Esophagus (tissue), 2 donors: Measurements from ENCODE around the gene HIRIP3. TPM values are rescaled to one million over a fixed set of nuclear protein-coding genes. Genes with fewer than 3 reads are reported as not detected.
A peak's percentile ranks its signal among the peaks of the same experiment; 100 is the strongest.
"Not testable (repeated sequence)": the region's sequence is repeated elsewhere in the genome, so short reads cannot be mapped to it uniquely, and the experiment has no call there.

Experiments
- H3K27ac ChIP-seq, 2 donors: one replicate each; pipeline ENCODE4 v1.5.1; 2013; ENCODE audit warnings: low read depth in 2 of 2, mild to moderate bottlenecking in 2 of 2, inconsistent platforms in 1 of 2, low read length in 1 of 2, moderate library complexity in 1 of 2
- H3K27me3 ChIP-seq, 2 donors: one replicate each; pipeline ENCODE4 v1.6.1; 2013; ENCODE audit warnings: low read length in 2 of 2, control low read depth in 1 of 2, mild to moderate bottlenecking in 1 of 2; ENCODE audit not compliant: insufficient read depth in 2 of 2, control insufficient read depth in 1 of 2
- H3K36me3 ChIP-seq, 2 donors: one replicate each; pipeline ENCODE4 v1.6.1; 2013; ENCODE audit warnings: low read length in 1 of 2; ENCODE audit not compliant: control insufficient read depth in 2 of 2, insufficient read depth in 2 of 2
- H3K4me1 ChIP-seq, 2 donors: one replicate each; pipeline ENCODE4 v1.6.1; 2013; ENCODE audit warnings: low read length in 1 of 2; ENCODE audit not compliant: control insufficient read depth in 2 of 2, insufficient read depth in 2 of 2
- H3K4me3 ChIP-seq, 2 donors: one replicate each; pipeline ENCODE4 v1.5.1; 2013; ENCODE audit warnings: low read length in 2 of 2, mild to moderate bottlenecking in 2 of 2, low read depth in 1 of 2, moderate library complexity in 1 of 2
- H3K9me3 ChIP-seq, 2 donors: one replicate each; pipeline ENCODE4 v1.6.1; 2013; ENCODE audit warnings: mild to moderate bottlenecking in 2 of 2, low read depth in 1 of 2, low read length in 1 of 2, moderate library complexity in 1 of 2; ENCODE audit not compliant: control insufficient read depth in 2 of 2, insufficient read depth in 1 of 2
- WGBS, 2 donors: extraction: QIAGEN DNeasy Blood & Tissue Kit; methylation state at CpG; one replicate each; pipeline ENCODE4 v1.1.7; 2013; 5-methylcytosine and 5-hydroxymethylcytosine counted together
- polyA plus RNA-seq, 2 donors: library from polyadenylated mRNA; stranded (reverse); fragments of 200-250 nt; gene quantifications; one replicate each; pipeline ENCODE4 v1.2.3, GENCODE V29; 2013
- donor health status: healthy with polysubstance abuse.
- donor health status: Bipolar disorder and iron deficiency.

HIRIP3 gene
- polyA plus RNA-seq, 2 donors, result 6.3 to 9.7 TPM

DNA sequence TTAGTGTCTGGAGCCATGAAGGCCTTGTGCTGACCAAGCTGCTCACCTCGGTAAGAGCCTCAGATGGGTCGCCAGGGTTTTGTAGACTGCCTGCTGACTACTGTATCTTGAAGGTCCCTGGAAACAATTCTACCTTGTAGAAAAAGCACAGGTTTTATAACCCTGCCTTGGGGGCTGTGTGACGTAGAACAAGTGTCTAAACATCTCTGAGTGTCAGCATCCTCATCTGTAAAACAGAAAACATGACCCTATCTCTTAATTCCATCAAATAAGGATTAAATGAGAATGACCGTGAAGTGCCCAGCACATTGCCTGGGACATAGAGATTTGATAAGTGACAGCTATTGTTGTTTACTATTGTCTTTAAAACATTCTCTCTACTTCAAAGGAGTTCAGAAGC is 27.2 kb downstream of the HIRIP3 start:
- H3K9me3 ChIP-seq, result no peaks in the 10 kb centered on the region
- H3K27ac ChIP-seq, result no peak overlapping the region
- H3K4me3 ChIP-seq, result no peak overlapping the region
- H3K36me3 ChIP-seq, result peaks cover 0 to 9% of the 10 kb centered on the region in 2 donors
- 92 to 98% methylated on average over 4 of the region's 4 CpGs for WGBS, 2 donors
- H3K4me1 ChIP-seq, result peaks cover 2% of the 10 kb centered on the region in 2 donors
- H3K27me3 ChIP-seq, result no peaks in the 10 kb centered on the region

GRCh38 chr16:29963021-29963743 is 32.2 kb downstream of the HIRIP3 start:
- peak overlapping the region; percentile 94 to 98 for H3K27ac ChIP-seq
- H3K9me3 ChIP-seq, result no peaks in the 10 kb centered on the region
- peaks cover 0 to 3% of the 10 kb centered on the region in 2 donors for H3K4me1 ChIP-seq
- H3K4me3 ChIP-seq, result peak overlapping the region; percentile 1 to 85
- H3K27me3 ChIP-seq, result no peaks in the 10 kb centered on the region
- WGBS, 2 donors, result 76 to 81% methylated on average over 14 of the region's 14 CpGs
- peaks cover 0 to 3% of the 10 kb centered on the region in 2 donors for H3K36me3 ChIP-seq

- Histone ChIP-seq H3K9me3 (no peaks in the 10 kb centered on the region), H3K36me3 (no peaks in the 10 kb centered on the region), H3K27ac (peak overlapping the region; percentile 94 to 98), H3K4me1 (peaks cover 0 to 3% of the 10 kb centered on the region in 2 donors), H3K27me3 (no peaks in the 10 kb centered on the region), H3K4me3 (peak overlapping the region; percentile 71 to 85)
- 5 to 6% methylated on average over 17 to 18 of the region's 18 CpGs for WGBS, 2 donors
Observed at GRCh38 chr16:29962344-29962994, 32.9 kb downstream of the HIRIP3 start.

GRCh38 chr16:29961479-29962343 is 33.7 kb downstream of the HIRIP3 start, which contains the start of gene TMEM219:
Gene TMEM219 (plus strand): TSS chr16:29962079. CDS start chr16:29963144, 1,065 bp downstream.
- H3K9me3 ChIP-seq, result no peaks in the 10 kb centered on the region
- H3K4me3 ChIP-seq, result peak within 1 kb of the TSS; percentile 71 to 85
- WGBS, 2 donors, result 0 to 1% methylated on average over 56 to 75 of the region's 75 CpGs
- no peaks in the 10 kb centered on the region for H3K36me3 ChIP-seq
- peaks cover 0 to 3% of the 10 kb centered on the region in 2 donors for H3K4me1 ChIP-seq
- H3K27me3 ChIP-seq, result no peaks in the 10 kb centered on the region
- H3K27ac ChIP-seq, result peak within 1 kb of the TSS; percentile 94 to 98

DNA sequence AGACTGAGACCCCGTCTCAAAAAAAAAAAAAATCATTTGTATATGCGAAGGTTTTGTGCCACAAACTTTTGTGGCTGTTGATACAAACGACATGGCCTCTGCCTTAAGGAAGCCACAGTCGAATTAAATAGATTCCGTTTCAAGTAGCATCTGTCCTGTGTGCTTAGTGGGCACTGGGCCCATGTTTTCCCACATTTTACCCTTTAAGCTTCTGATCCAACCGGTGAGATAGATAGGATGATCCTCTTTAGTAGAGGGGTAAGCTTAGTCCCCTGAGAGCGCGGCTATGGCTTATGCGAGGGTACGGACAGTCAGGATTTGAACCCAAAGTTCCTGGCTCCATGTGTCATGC is 34.3 kb downstream of the HIRIP3 start:
- peaks cover 0 to 3% of the 10 kb centered on the region in 2 donors for H3K4me1 ChIP-seq
- H3K27ac ChIP-seq, result peak overlapping the region; percentile 94 to 98
- no peaks in the 10 kb centered on the region for H3K27me3 ChIP-seq
- H3K9me3 ChIP-seq, result no peaks in the 10 kb centered on the region
- peak overlapping the region; percentile 71 to 85 for H3K4me3 ChIP-seq
- no peaks in the 10 kb centered on the region for H3K36me3 ChIP-seq
- 60 to 61% methylated on average over 10 of the region's 10 CpGs for WGBS, 2 donors

- not testable (repeated sequence) for H3K4me1 ChIP-seq, H3K27ac ChIP-seq, H3K9me3 ChIP-seq, H3K4me3 ChIP-seq, H3K36me3 ChIP-seq, H3K27me3 ChIP-seq
- 87% methylated on average over 4 of the region's 4 CpGs for WGBS, 2 donors
Observed at GRCh38 chr16:29959821-29960220, 35.6 kb downstream of the HIRIP3 start.

DNA sequence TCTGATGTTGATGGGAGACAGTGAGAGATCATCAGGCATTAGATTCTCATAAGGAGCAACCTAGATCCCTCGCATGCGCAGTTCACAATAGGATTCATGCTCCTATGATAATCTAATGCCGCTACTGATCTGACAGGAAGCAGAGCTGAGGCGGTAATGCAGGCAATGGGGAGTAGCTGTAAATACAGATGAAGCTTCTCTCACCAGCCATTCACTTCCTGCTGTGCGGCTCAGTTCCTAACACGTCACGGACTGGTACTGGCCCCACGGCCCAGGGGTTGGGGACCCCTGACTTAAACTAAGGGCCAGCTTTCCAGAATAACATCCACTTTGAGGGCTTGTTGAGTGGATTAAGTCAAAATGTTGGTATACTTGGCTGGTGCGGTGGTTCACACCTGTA is 36.1 kb downstream of the HIRIP3 start:
- H3K36me3 ChIP-seq, result no peaks in the 10 kb centered on the region
- H3K4me3 ChIP-seq, result no peak overlapping the region
- H3K27ac ChIP-seq, result no peak overlapping the region
- no peaks in the 10 kb centered on the region for H3K9me3 ChIP-seq
- WGBS, 2 donors, result 84 to 87% methylated on average over 9 of the region's 9 CpGs
- H3K4me1 ChIP-seq, result peaks cover 0 to 3% of the 10 kb centered on the region in 2 donors
- no peaks in the 10 kb centered on the region for H3K27me3 ChIP-seq

DNA sequence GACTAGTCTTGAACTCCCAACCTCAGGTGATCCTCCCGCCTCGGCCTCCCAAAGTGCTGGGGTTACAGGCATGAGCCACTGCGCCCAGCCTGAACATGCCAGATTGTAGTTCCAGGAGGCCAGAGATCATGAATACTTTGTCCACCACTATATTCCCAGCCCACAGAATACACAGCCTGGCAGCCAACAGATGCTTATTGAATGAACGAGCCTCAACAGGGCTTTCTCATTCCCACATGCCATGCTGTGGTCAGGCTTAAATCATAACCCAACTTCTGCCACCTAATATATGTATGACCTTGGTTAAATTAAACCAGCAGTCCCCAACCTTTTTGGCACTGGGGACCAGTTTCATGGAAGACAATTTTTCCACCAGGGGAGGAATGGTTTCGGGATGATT is 36.7 kb downstream of the HIRIP3 start:
- Histone ChIP-seq H3K4me3 (no peak overlapping the region), H3K27ac (no peak overlapping the region), H3K27me3 (no peaks in the 10 kb centered on the region), H3K36me3 (no peaks in the 10 kb centered on the region), H3K4me1 (peaks cover 0 to 3% of the 10 kb centered on the region in 2 donors), H3K9me3 (no peaks in the 10 kb centered on the region)
- 87 to 93% methylated on average over 5 of the region's 5 CpGs for WGBS, 2 donors

DNA sequence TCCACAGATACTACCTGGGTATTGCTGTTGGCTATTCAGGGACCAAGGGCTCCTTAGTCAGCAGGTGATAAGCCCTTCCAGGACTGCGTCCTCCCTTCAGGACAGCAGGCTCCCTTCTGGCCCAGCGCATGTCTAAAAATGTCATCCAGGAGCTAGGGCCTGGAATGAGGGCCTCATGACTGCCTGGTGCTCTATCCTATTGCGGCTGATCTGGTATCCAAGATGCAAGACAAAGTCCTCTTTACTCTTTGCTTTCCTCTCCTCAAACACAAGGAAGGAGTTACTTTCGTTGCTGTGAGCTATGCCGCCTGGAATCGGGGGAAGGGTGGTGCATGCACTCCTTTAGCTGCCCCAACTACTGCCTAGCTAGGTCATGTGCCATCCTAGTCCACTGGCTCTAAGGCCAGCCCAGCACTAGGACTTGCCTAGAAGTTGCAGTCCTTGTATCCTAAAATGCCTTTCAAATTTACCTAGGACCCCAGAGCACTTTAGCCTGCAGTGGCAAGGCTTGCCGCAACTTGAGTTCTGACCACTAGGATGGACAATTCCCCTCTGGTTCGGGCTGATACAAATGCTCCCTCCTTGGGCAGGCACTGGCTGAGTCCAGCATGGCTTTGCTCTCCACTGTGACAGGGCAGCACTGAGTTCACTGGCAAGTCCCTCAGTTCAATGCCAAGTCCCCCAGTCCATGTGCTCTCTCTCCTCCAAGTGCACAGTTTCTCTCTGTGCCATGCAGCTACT is 43.6 kb downstream of the HIRIP3 start:
- H3K4me1 ChIP-seq, result no peaks in the 10 kb centered on the region
- no peak overlapping the region for H3K4me3 ChIP-seq
- no peaks in the 10 kb centered on the region for H3K27me3 ChIP-seq
- H3K9me3 ChIP-seq, result no peaks in the 10 kb centered on the region
- 81 to 90% methylated on average over 8 of the region's 8 CpGs for WGBS, 2 donors
- H3K36me3 ChIP-seq, result no peaks in the 10 kb centered on the region
- no peak overlapping the region for H3K27ac ChIP-seq
